H9 (cell line): ENCODE results near the gene ZFP92. TPM values are rescaled to one million over a fixed set of nuclear protein-coding genes. Genes with fewer than 3 reads are reported as not detected.

Experiments
- DNase-seq: peaks from one replicate; pipeline ENCODE4 v3.0.0-alpha.2; 2017
- H2AFZ ChIP-seq: one replicate; pipeline ENCODE4 v1.6.1; 2013; ENCODE audit warnings: mild to moderate bottlenecking, low read length, control low read depth, moderate library complexity
- H2AK5ac ChIP-seq: 2 replicates; pipeline ENCODE4 v1.6.1; 2013; ENCODE audit warnings: low read length, control low read depth, mixed read lengths; ENCODE audit not compliant: insufficient read length
- H2BK120ac ChIP-seq: one replicate; pipeline ENCODE4 v1.6.1; 2013; ENCODE audit warnings: low read depth, mild to moderate bottlenecking, low read length, control low read depth, inconsistent platforms; ENCODE audit not compliant: poor library complexity, severe bottlenecking
- H2BK12ac ChIP-seq: 2 replicates; pipeline ENCODE4 v1.6.1; 2013; ENCODE audit warnings: low read length, control low read depth, mixed read lengths, low read depth; ENCODE audit not compliant: insufficient read length
- H2BK15ac ChIP-seq: 2 replicates; pipeline ENCODE4 v1.6.1; 2013; ENCODE audit warnings: low read depth, low read length, control low read depth
- H2BK20ac ChIP-seq: one replicate; pipeline ENCODE4 v1.6.1; 2013; ENCODE audit warnings: low read depth, mild to moderate bottlenecking, low read length, control low read depth, inconsistent platforms; ENCODE audit not compliant: poor library complexity, severe bottlenecking
- H2BK5ac ChIP-seq: 2 replicates; pipeline ENCODE4 v1.6.1; 2013; ENCODE audit warnings: low read length, control low read depth, mixed read lengths; ENCODE audit not compliant: insufficient read length
- H3K14ac ChIP-seq: 2 replicates; pipeline ENCODE4 v1.6.1; 2013; ENCODE audit warnings: low read length, control low read depth; ENCODE audit not compliant: insufficient read depth
- H3K18ac ChIP-seq: 2 replicates; pipeline ENCODE4 v1.6.1; 2013; ENCODE audit warnings: low read depth, mild to moderate bottlenecking, mixed read lengths, low read length, control low read depth; ENCODE audit not compliant: insufficient read length
- H3K23ac ChIP-seq: 2 replicates; pipeline ENCODE4 v1.6.1; 2013; ENCODE audit warnings: low read length, control low read depth, mixed read lengths, low read depth; ENCODE audit not compliant: insufficient read length
- H3K23me2 ChIP-seq: 2 replicates; pipeline ENCODE4 v1.6.1; 2013; ENCODE audit warnings: low read depth, mild to moderate bottlenecking, mixed read lengths, low read length, control low read depth; ENCODE audit not compliant: insufficient read length, poor library complexity, severe bottlenecking
- H3K27ac ChIP-seq: 2 replicates; pipeline ENCODE4 v1.5.1; 2013; ENCODE audit warnings: low read length, control low read depth, mixed read lengths, low read depth; ENCODE audit not compliant: insufficient read length
- H3K27me3 ChIP-seq: 2 replicates; pipeline ENCODE4 v1.6.1; 2013; ENCODE audit warnings: low read length, control low read depth, inconsistent platforms; ENCODE audit not compliant: insufficient read depth
- H3K4ac ChIP-seq: 2 replicates; pipeline ENCODE4 v1.6.1; 2013; ENCODE audit warnings: low read depth, mild to moderate bottlenecking, control low read depth, inconsistent platforms, low read length, moderate library complexity
- H3K4me1 ChIP-seq: 2 replicates; pipeline ENCODE4 v1.6.1; 2013; ENCODE audit warnings: low read length, control low read depth, inconsistent platforms; ENCODE audit not compliant: insufficient read depth
- H3K4me2 ChIP-seq: 2 replicates; pipeline ENCODE4 v1.6.1; 2013; ENCODE audit warnings: low read length, control low read depth, mixed read lengths; ENCODE audit not compliant: insufficient read length, insufficient read depth
- H3K56ac ChIP-seq: 2 replicates; pipeline ENCODE4 v1.6.1; 2013; ENCODE audit warnings: low read depth, mild to moderate bottlenecking, mixed read lengths, low read length, control low read depth; ENCODE audit not compliant: insufficient read length
- H3K79me1 ChIP-seq: 2 replicates; pipeline ENCODE4 v1.6.1; 2013; ENCODE audit warnings: low read depth, mild to moderate bottlenecking, moderate library complexity, low read length, control low read depth, inconsistent platforms; ENCODE audit not compliant: insufficient read depth, poor library complexity, severe bottlenecking
- H3K79me2 ChIP-seq: 2 replicates; pipeline ENCODE4 v1.6.1; 2013; ENCODE audit warnings: low read length, control low read depth, inconsistent platforms; ENCODE audit not compliant: insufficient read depth
- H3K9ac ChIP-seq: 2 replicates; pipeline ENCODE4 v1.6.1; 2013; ENCODE audit warnings: low read length, control low read depth, mixed read lengths; ENCODE audit not compliant: insufficient read length; ENCODE audit errors: extremely low read depth
- H3K9me3 ChIP-seq: one replicate; pipeline ENCODE4 v1.6.1; 2013; ENCODE audit warnings: low read depth, low read length, inconsistent platforms; ENCODE audit not compliant: control insufficient read depth
- H3T11ph ChIP-seq: one replicate; pipeline ENCODE4 v1.6.1; 2013; ENCODE audit warnings: mild to moderate bottlenecking, low read length, control low read depth, inconsistent platforms
- H4K20me1 ChIP-seq: one replicate; pipeline ENCODE4 v1.6.1; 2013; ENCODE audit not compliant: control insufficient read depth, insufficient read length, insufficient read depth
- H4K5ac ChIP-seq: 2 replicates; pipeline ENCODE4 v1.6.1; 2013; ENCODE audit warnings: low read depth, mild to moderate bottlenecking, mixed read lengths, low read length, control low read depth; ENCODE audit not compliant: insufficient read length
- H4K8ac ChIP-seq: replicated peaks from 2 replicates; pipeline ENCODE4 v1.6.1; 2013; ENCODE audit warnings: low read length, control low read depth, mixed read lengths, low read depth; ENCODE audit not compliant: insufficient read length
- H4K91ac ChIP-seq: 2 replicates; pipeline ENCODE4 v1.6.1; 2013; ENCODE audit warnings: low read depth, mild to moderate bottlenecking, moderate library complexity, mixed read lengths, low read length, control low read depth; ENCODE audit not compliant: insufficient read length
- H3K27ac Mint-ChIP-seq, 3 experiments: 2 replicates in 2 of 3; 3 replicates in 1 of 3; pipeline ENCODE4 v1.8.0; 2020 to 2021; ENCODE audit warnings: mixed read lengths in 3 of 3, mild to moderate bottlenecking in 1 of 3, moderate library complexity in 1 of 3
- H3K27me3 Mint-ChIP-seq: 2 replicates; pipeline ENCODE4 v1.8.0; 2021; ENCODE audit warnings: low read depth, mild to moderate bottlenecking, moderate library complexity, mixed read lengths
- H3K36me3 Mint-ChIP-seq, 3 experiments: 2 replicates in 2 of 3; 3 replicates in 1 of 3; pipeline ENCODE4 v1.8.0; 2020 to 2021; ENCODE audit warnings: low read depth in 3 of 3, mixed read lengths in 3 of 3; ENCODE audit not compliant: insufficient read depth in 1 of 3
- H3K4me1 Mint-ChIP-seq, 2 experiments: 2 replicates each; pipeline ENCODE4 v1.8.0; 2020; ENCODE audit warnings: mixed read lengths in 2 of 2
- H3K4me3 Mint-ChIP-seq, 2 experiments: 2 replicates in 1 of 2; 3 replicates in 1 of 2; pipeline ENCODE4 v1.8.0; 2020 to 2021; ENCODE audit warnings: mild to moderate bottlenecking in 2 of 2, mixed read lengths in 2 of 2, moderate library complexity in 1 of 2
- H3K9me3 Mint-ChIP-seq, 2 experiments: 2 replicates in 1 of 2; 3 replicates in 1 of 2; pipeline ENCODE4 v1.8.0; 2020; ENCODE audit warnings: mild to moderate bottlenecking in 2 of 2, mixed read lengths in 2 of 2, moderate library complexity in 1 of 2
- WGBS: extraction: QIAGEN DNeasy Blood & Tissue Kit; methylation state at CpG from one replicate; pipeline ENCODE4 v1.1.7; 2013; ENCODE audit warnings: missing lambda C conversion rate, low lambda C conversion rate, mixed read lengths; ENCODE audit not compliant: insufficient read length; ENCODE audit errors: extremely low coverage; 5-methylcytosine and 5-hydroxymethylcytosine counted together
- total RNA-seq: library from RNA; stranded (reverse); gene quantifications from 2 replicates; pipeline ENCODE4 v1.2.1, GENCODE V29; 2021
- TF ChIP-seq, protein P1 (sequence below): fragments of 200-600 bp; sonication (generic); conservative IDR thresholded peaks from 3 replicates; pipeline ENCODE4 v1.8.0; 2021; ENCODE audit warnings: antibody characterized with exemption, mild to moderate bottlenecking

Gene ZFP92
- total RNA-seq, 1 experiment from 2014 or later: 0.68 TPM

DNA sequence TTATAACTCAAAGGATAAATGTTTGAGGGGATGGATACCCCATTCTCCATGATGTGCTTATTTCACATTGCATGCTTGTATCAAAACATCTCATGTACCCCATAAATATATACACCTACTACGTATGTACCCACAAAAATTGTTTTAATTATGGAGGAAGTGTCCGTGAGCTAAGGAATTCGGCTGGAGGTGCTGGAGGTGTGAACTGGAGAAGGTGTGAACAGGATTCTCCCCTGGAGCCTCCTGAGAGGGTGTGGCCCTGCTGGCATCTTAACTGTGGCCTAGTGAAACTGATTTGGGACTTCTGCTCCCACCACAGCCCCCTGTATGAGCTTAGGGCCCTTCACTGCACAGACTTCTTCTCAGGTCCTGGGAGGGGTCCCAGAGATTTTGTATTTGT is 33.5 kb upstream of the ZFP92 start:
- no peak for DNase-seq
- no peak overlapping the region for H2BK5ac ChIP-seq
- no peaks in the 10 kb centered on the region for H3K79me2 ChIP-seq
- no peak overlapping the region for H4K5ac ChIP-seq
- H4K8ac ChIP-seq: no peak overlapping the region
- no peak overlapping the region for H3K27ac ChIP-seq
- H2BK120ac ChIP-seq: no peak overlapping the region
- H2AFZ ChIP-seq: no peak overlapping the region
- no CpG with 5 or more reads among the region's 3 CpGs for WGBS
- no peak overlapping the region for H2BK15ac ChIP-seq
- H4K91ac ChIP-seq: no peak overlapping the region
- H3K14ac ChIP-seq: no peak overlapping the region
- no peaks in the 10 kb centered on the region for H3K4me1 ChIP-seq
- no peaks in the 10 kb centered on the region for H3K27me3 ChIP-seq
- H2BK12ac ChIP-seq: no peak overlapping the region
- H3K56ac ChIP-seq: no peak overlapping the region
- Mint-ChIP-seq H3K36me3 (peaks cover 4 to 12% (median 8%) of the 10 kb centered on the region in 3 experiments; a peak in 5 of 7 replicates), H3K4me3 (no peak overlapping the region), H3K9me3 (peaks cover 58 to 65% of the 10 kb centered on the region in 2 experiments), H3K27ac (no peak overlapping the region), H3K27me3 (peaks cover 4% of the 10 kb centered on the region), H3K4me1 (peaks cover 9 to 12% of the 10 kb centered on the region in 2 experiments)
- H3K4ac ChIP-seq: no peak overlapping the region
- H3K23me2 ChIP-seq: no peaks in the 10 kb centered on the region
- no peaks in the 10 kb centered on the region for H4K20me1 ChIP-seq
- no peak overlapping the region for H3K4me2 ChIP-seq
- TF ChIP-seq, protein P1, sequence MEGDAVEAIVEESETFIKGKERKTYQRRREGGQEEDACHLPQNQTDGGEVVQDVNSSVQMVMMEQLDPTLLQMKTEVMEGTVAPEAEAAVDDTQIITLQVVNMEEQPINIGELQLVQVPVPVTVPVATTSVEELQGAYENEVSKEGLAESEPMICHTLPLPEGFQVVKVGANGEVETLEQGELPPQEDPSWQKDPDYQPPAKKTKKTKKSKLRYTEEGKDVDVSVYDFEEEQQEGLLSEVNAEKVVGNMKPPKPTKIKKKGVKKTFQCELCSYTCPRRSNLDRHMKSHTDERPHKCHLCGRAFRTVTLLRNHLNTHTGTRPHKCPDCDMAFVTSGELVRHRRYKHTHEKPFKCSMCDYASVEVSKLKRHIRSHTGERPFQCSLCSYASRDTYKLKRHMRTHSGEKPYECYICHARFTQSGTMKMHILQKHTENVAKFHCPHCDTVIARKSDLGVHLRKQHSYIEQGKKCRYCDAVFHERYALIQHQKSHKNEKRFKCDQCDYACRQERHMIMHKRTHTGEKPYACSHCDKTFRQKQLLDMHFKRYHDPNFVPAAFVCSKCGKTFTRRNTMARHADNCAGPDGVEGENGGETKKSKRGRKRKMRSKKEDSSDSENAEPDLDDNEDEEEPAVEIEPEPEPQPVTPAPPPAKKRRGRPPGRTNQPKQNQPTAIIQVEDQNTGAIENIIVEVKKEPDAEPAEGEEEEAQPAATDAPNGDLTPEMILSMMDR: no peak
- H3K18ac ChIP-seq: no peak overlapping the region
- H2BK20ac ChIP-seq: no peak overlapping the region
- peaks cover 51% of the 10 kb centered on the region for H3K9me3 ChIP-seq
- no peak overlapping the region for H3T11ph ChIP-seq
- no peak overlapping the region for H2AK5ac ChIP-seq
- no peak overlapping the region for H3K23ac ChIP-seq
- H3K79me1 ChIP-seq: no peaks in the 10 kb centered on the region
- no peak overlapping the region for H3K9ac ChIP-seq
